Measurements from ENCODE around the gene STOM.

DNA sequence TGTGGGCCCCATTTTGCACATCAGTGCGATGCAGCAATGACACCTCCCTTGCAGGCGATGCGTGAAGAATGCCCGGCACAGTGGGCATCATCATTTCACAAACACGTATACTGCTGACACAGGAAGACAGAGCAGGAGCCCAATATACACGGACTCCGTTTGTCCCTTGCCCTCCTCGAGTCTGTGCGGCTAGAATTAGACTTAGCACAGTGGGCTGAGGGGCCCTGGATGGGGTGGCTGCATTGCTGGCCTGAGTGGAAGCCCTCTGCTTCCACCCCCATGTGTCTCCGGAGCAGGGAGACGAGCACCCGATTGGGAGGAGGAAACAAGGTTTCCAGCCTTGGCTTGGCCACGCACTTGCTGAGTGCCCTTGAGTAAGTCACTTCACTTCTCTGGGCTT, 61.3 kb downstream of the STOM start:
- TF ChIP-seq, protein P1, sequence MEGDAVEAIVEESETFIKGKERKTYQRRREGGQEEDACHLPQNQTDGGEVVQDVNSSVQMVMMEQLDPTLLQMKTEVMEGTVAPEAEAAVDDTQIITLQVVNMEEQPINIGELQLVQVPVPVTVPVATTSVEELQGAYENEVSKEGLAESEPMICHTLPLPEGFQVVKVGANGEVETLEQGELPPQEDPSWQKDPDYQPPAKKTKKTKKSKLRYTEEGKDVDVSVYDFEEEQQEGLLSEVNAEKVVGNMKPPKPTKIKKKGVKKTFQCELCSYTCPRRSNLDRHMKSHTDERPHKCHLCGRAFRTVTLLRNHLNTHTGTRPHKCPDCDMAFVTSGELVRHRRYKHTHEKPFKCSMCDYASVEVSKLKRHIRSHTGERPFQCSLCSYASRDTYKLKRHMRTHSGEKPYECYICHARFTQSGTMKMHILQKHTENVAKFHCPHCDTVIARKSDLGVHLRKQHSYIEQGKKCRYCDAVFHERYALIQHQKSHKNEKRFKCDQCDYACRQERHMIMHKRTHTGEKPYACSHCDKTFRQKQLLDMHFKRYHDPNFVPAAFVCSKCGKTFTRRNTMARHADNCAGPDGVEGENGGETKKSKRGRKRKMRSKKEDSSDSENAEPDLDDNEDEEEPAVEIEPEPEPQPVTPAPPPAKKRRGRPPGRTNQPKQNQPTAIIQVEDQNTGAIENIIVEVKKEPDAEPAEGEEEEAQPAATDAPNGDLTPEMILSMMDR (IDR thresholded peaks at IDR 0.05 in 4 of 5, conservative IDR thresholded peaks at IDR 0.05 in 1 of 5): no peak
- no peak for TF ChIP-seq POLR2A (IDR thresholded peaks at IDR 0.05)
